Endothelial cell of umbilical vein (primary cell): Measurements from ENCODE around the gene ST8SIA6. TPM values are rescaled to one million over a fixed set of nuclear protein-coding genes. Genes with fewer than 3 reads are reported as not detected.

Source experiments
- BruUV-seq: library from RNA; stranded (reverse); fragments of 400-500 nt; replicated peaks from 2 replicates; lab custom pipeline; 2021; lab: Mats Ljungman, UMichigan
- CTCF ChIA-PET: fragments of 300-600, 350-600 bp; sonication (Branson Sonifier 250); formaldehyde crosslinking; loops from one replicate; lab custom pipeline; 2021; ENCODE audit warnings: antibody characterized with exemption, inconsistent platforms; lab: Charles Lee
- POLR2A ChIA-PET: fragments of 300-600, 350-600 bp; sonication (Branson Sonifier 250); formaldehyde crosslinking; loops from one replicate; lab custom pipeline; 2021; ENCODE audit warnings: antibody characterized with exemption, inconsistent platforms; lab: Charles Lee
- DNase-seq: peaks from one replicate; pipeline ENCODE4 v3.0.0-alpha.2; 2011; ENCODE audit warnings: low read depth, low spot score
- FAIRE-seq: peaks from 2 replicates; lab custom pipeline; 2011; peaks lifted over from hg19 to GRCh38; lab: Jason Lieb, UNC
- H2AFZ ChIP-seq: 2 replicates; pipeline ENCODE4 v1.6.0; 2012; ENCODE audit warnings: low read depth, low read length, control low read depth, inconsistent platforms
- H3K27ac ChIP-seq: 2 replicates; pipeline ENCODE4 v1.5.1; 2011; ENCODE audit warnings: low read depth, mild to moderate bottlenecking, control low read depth, low read length, moderate library complexity; ENCODE audit not compliant: insufficient read depth
- H3K27me3 ChIP-seq, 2 experiments: 2 replicates each; pipeline versions ENCODE4 v1.6.0 to v1.6.1; 2011; ENCODE audit warnings: low read length in 2 of 2, mixed read lengths in 1 of 2; ENCODE audit not compliant: control insufficient read depth in 2 of 2, insufficient read depth in 2 of 2
- H3K36me3 ChIP-seq, 2 experiments: 2 replicates in 1 of 2; 3 replicates in 1 of 2; pipeline ENCODE4 v1.5.1; 2011; ENCODE audit warnings: low read length in 2 of 2, mild to moderate bottlenecking in 1 of 2, moderate library complexity in 1 of 2; ENCODE audit not compliant: control insufficient read depth in 2 of 2, insufficient read depth in 2 of 2; ENCODE audit errors: extremely low read depth in 1 of 2
- H3K4me1 ChIP-seq: 3 replicates; pipeline ENCODE4 v1.5.1; 2011; ENCODE audit warnings: mild to moderate bottlenecking, low read length; ENCODE audit not compliant: control insufficient read depth, insufficient read depth; ENCODE audit errors: extremely low read depth
- H3K4me2 ChIP-seq: 2 replicates; pipeline ENCODE4 v1.6.1; 2011; ENCODE audit warnings: low read length, control low read depth, mixed read lengths; ENCODE audit not compliant: insufficient read depth
- H3K4me3 ChIP-seq, 3 experiments: fragments of 200-600 bp in 1 of 3; sonication (generic), shearing (Covaris generic) in 1 of 3; replicated peaks in 1 of 3; 2 replicates each; pipeline ENCODE4 v1.5.1; 2011 to 2016; ENCODE audit warnings: control low read depth in 3 of 3, low read length in 3 of 3, mild to moderate bottlenecking in 2 of 3, inconsistent platforms in 1 of 3, low read depth in 1 of 3, moderate library complexity in 1 of 3; ENCODE audit not compliant: insufficient read depth in 1 of 3
- H3K79me2 ChIP-seq: 2 replicates; pipeline ENCODE4 v1.6.0; 2012; ENCODE audit warnings: low read length, inconsistent platforms; ENCODE audit not compliant: control insufficient read depth, insufficient read depth
- H3K9ac ChIP-seq: replicated peaks from 2 replicates; pipeline ENCODE3; 2011; ENCODE audit warnings: low read length, control low read depth; ENCODE audit not compliant: insufficient read depth; ENCODE audit errors: extremely low read depth
- H3K9me1 ChIP-seq: replicated peaks from 3 replicates; pipeline ENCODE4 v1.6.0; 2011; ENCODE audit warnings: mild to moderate bottlenecking, low read length; ENCODE audit not compliant: control insufficient read depth, insufficient read depth; ENCODE audit errors: extremely low read depth
- H3K9me3 ChIP-seq: replicated peaks from 2 replicates; pipeline ENCODE4 v1.5.1; 2012; ENCODE audit warnings: low read length, inconsistent platforms; ENCODE audit not compliant: control insufficient read depth, insufficient read depth
- H4K20me1 ChIP-seq: replicated peaks from 2 replicates; pipeline ENCODE3; 2011; ENCODE audit warnings: mild to moderate bottlenecking, low read length; ENCODE audit not compliant: control insufficient read depth, insufficient read depth; ENCODE audit errors: extremely low read depth
- CTCF ChIP-seq, 2 donors: IDR thresholded peaks; 1 replicate in 1 of 2; 2 replicates in 1 of 2; pipeline ENCODE4 v1.5.1; 2011; ENCODE audit warnings: low read length in 2 of 2, mild to moderate bottlenecking in 2 of 2, moderate library complexity in 2 of 2, control low read depth in 1 of 2, inconsistent platforms in 1 of 2, low read depth in 1 of 2; ENCODE audit not compliant: insufficient read depth in 1 of 2; ENCODE audit errors: extremely low read depth in 1 of 2
- EZH2 ChIP-seq: IDR thresholded peaks from 2 replicates; pipeline ENCODE4 v1.6.1; 2012; ENCODE audit warnings: borderline replicate concordance, low read depth, mild to moderate bottlenecking, moderate library complexity, low read length, inconsistent platforms; ENCODE audit not compliant: severe bottlenecking
- FOS ChIP-seq: IDR thresholded peaks from 2 replicates; pipeline ENCODE4 v1.6.1; 2011; ENCODE audit warnings: mild to moderate bottlenecking, low read length, moderate library complexity, borderline replicate concordance; ENCODE audit not compliant: insufficient read depth
- GATA2 ChIP-seq: IDR thresholded peaks from 2 replicates; pipeline ENCODE4 v1.7.0; 2011; ENCODE audit warnings: low read depth, mild to moderate bottlenecking, moderate library complexity, mixed read lengths, low read length; ENCODE audit not compliant: insufficient read length, insufficient read depth
- JUN ChIP-seq: IDR thresholded peaks from 2 replicates; pipeline ENCODE4 v1.6.1; 2011; ENCODE audit warnings: borderline replicate concordance, low read depth; ENCODE audit not compliant: insufficient read length, insufficient read depth
- MAX ChIP-seq: IDR thresholded peaks from 2 replicates; pipeline ENCODE4 v1.6.1; 2011; ENCODE audit not compliant: insufficient read depth, insufficient read length
- MYC ChIP-seq: IDR thresholded peaks from one replicate; pipeline ENCODE4 v1.6.1; 2011; ENCODE audit warnings: mild to moderate bottlenecking, low read depth, low read length
- POLR2A ChIP-seq: IDR thresholded peaks from 2 replicates; pipeline ENCODE4 v1.6.1; 2012; ENCODE audit warnings: low read depth, mild to moderate bottlenecking, control low read depth, low read length
- POLR2AphosphoS5 ChIP-seq: IDR thresholded peaks from 2 replicates; pipeline ENCODE4 v1.6.1; 2012; ENCODE audit warnings: low read depth, mild to moderate bottlenecking, control low read depth, low read length, moderate library complexity; ENCODE audit not compliant: insufficient read depth
- dilution Hi-C: fragments of 300-500 bp; cut with MboI; formaldehyde crosslinking; loops from one replicate; pipeline ENCODE4 v1.15.0; 2019; ENCODE audit warnings: low sequenced_read_pairs; ENCODE audit not compliant: extremely low pct_ligation_motif_present
- intact Hi-C: fragments of 100-400 bp; cut with micrococcal nuclease; formaldehyde crosslinking; loops from one replicate; pipeline ENCODE4 v1.10.0; 2022
- polyA plus RNA-seq, 4 experiments: library from polyadenylated mRNA; depleted of rRNA in 3 of 4; stranded (reverse) in 3 of 4; unstranded in 1 of 4; fragments of >200 nt; gene quantifications; 2 replicates each; pipeline versions ENCODE4 v1.2.1 to v1.2.3, GENCODE V29; 2011 to 2012; ENCODE audit warnings: missing spikeins in 1 of 4
- total RNA-seq: library from RNA; stranded (reverse); gene quantifications from 2 replicates; pipeline ENCODE4 v1.2.3, GENCODE V29; 2021

The ST8SIA6 gene
- total and polyA plus RNA-seq, 2 donors (not counting 3 experiments of a cell fraction or from before 2014, with no cell fraction given), result 0.40 to 0.51 TPM

DNA sequence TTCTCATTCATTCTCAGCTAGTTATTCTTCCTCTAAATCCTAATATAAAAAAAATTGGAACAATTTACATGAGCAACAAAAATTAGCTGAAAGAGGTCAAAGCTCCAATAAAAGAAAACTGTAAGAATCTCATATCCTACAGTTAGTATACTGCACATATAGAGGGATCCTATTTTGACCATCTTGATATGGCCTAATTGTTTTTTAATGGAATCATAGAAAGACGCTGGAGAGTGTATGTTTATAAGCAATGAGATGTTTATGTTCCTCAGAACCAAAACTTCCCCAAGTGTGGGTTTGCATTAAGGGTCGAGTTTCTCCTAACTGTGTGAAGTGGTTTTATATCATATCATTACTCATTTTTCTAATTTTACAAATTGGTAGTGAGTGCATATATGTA, 123.9 kb downstream of the ST8SIA6 start:
- H3K4me1 ChIP-seq, result no peaks in the 10 kb centered on the region
- no peak overlapping the region for H3K27ac ChIP-seq
- FAIRE-seq (no peak), DNase-seq (no peak)
- no peak overlapping the region for H3K9ac ChIP-seq
- dilution Hi-C loops (no loop called here), intact Hi-C loops (no loop called here)
- no peaks in the 10 kb centered on the region for H3K9me3 ChIP-seq
- H3K9me1 ChIP-seq, result no peaks in the 10 kb centered on the region
- TF ChIP-seq EZH2, result no peak
- no peak for TF ChIP-seq MYC
- TF ChIP-seq CTCF (IDR thresholded peaks at IDR 0.05; ENCODE audit: extremely low read depth in 1 of 2, insufficient read depth in 1 of 2, low read depth in 1 of 2, low read length in 2 of 2), result no peak
- TF ChIP-seq POLR2AphosphoS5, result no peak
- TF ChIP-seq FOS, result no peak
- no peak for TF ChIP-seq POLR2A
- TF ChIP-seq MAX, result no peak
- no peak for TF ChIP-seq GATA2
- no peak for TF ChIP-seq JUN
- H3K27me3 ChIP-seq, result no peaks in the 10 kb centered on the region
- no peaks in the 10 kb centered on the region for H4K20me1 ChIP-seq
- no peak overlapping the region for H3K4me3 ChIP-seq
- ChIA-PET POLR2A (no interaction called here), CTCF (no interaction called here)
- BruUV-seq, result no TSS peak
- H3K36me3 ChIP-seq, result no peaks in the 10 kb centered on the region
- no peak overlapping the region for H3K4me2 ChIP-seq
- no peaks in the 10 kb centered on the region for H3K79me2 ChIP-seq
- no peak overlapping the region for H2AFZ ChIP-seq
